GM21576 (cell line): ENCODE data around the gene C19orf12.
A peak's percentile ranks its signal among the peaks of the same experiment; 100 is the strongest.

Experiments
- ATAC-seq: cut with Tn5 transposase; IDR thresholded peaks from one replicate; pipeline ENCODE4 v1.9.1; 2021; ENCODE audit warnings: mild to moderate bottlenecking, moderate library complexity; ENCODE audit not compliant: unreplicated experiment

C19orf12 gene

DNA sequence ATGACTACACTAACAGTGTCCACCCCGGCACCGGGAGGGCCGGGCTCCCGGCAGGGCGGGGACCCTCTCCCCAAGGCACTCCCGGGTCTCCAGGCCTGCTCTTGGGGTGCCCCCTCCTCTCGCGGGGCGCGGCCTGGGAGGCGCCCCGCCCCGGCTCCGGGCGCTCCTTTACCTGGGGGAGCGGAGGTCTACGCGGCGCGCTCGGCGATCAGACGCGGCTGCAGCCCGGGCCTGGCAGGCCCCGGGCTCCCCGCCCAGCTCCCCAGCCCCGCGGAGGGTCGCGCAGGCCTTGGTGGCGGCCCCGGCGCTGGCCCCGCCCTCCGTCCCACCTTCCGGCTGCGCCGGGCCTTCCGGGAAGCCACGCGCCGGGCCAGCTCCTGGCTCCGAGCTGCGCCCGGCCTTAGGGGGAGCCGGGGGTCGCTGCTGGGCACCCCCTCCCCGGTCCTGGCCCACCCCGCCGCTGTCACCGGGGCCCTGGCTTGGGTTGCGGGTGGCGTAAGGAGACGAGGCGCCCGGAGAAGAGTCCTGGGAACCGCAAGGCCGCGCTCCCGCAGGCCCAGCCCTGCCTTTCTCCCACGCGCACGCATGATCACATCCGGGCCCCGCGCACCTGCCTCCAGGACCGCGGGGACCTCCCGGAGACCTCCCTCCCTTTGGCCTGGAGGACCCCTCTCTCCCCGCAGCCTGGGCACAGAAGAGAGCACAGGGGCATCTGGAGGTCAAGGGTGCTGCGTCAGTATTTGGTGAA is at the start of gene C19orf12:
TSS of gene C19orf12 (minus strand) at position 309 of the 748 bp plus-strand sequence. CDS start 6,848 bp downstream, outside the sequence.
- peak; percentile 58 for ATAC-seq

DNA sequence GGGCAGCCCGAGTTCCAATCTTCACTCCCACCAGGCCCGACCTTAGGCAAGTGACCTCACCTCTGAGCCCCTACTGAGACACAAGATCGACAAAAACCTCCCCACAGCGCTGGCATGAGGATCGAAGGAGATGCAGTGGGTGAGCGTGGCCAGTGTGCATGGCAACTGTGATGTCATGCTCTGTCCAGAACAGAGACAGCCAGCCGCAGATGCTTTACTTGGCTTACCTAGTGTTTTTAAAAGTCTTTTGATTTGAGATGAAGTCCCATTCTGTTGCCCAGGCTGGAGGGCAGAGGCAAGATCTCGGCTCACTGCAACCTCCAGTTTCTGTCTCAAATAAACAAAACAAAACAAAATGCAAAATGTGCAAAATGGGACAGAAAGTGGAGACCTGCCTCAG is 49.3 kb upstream of the C19orf12 start:
- ATAC-seq = no peak

DNA sequence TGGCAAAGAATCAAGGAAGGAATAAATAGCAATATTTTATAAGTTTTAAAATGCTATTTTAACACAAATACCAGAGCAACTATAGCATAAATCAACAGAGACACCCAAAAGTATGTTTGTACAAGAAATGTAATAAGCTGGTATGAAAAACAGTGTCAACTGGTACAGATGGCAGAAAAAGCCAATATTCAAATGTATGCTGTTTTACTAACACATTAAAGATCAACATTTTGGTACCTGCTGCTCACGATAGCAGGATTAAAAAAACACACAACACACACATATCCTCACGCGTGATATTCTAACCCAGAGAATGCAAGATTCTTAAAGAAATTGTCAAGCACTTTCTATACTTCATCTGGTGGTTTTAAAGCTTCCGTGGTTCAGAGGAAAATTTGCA is 48.1 kb upstream of the C19orf12 start:
- ATAC-seq = no peak

DNA sequence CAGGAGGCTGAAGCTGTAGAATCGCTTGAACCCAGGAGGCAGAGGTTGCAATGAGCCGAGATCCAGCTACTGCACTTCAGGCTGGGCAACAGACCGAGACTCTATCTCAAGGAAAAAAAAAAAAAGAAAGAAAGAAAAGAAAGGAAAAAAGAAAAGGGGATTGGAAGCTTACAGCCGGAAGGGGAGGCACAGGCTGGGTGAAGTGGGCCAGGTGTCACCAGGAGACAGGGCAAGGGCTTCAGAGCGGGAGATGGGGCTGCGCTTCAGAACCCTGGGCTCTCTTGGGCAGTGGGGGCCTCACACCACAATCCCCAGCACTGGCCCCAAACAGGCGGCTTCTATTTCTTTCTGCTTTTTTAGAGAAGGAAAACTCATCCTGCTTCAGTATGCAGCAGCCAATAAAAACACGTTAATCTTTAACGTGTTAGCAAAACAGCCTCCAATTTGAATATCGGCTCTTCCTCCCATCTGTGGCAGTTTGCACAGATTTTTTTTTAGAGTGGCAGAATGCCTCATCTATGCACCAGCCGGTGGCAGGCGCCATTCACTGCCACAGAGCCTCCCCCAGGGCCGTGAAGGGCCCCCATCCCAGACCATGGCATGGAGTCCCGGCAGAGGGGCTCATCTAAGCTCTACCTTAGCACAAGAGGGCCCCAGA is 46.6 kb upstream of the C19orf12 start:
- no peak for ATAC-seq

DNA sequence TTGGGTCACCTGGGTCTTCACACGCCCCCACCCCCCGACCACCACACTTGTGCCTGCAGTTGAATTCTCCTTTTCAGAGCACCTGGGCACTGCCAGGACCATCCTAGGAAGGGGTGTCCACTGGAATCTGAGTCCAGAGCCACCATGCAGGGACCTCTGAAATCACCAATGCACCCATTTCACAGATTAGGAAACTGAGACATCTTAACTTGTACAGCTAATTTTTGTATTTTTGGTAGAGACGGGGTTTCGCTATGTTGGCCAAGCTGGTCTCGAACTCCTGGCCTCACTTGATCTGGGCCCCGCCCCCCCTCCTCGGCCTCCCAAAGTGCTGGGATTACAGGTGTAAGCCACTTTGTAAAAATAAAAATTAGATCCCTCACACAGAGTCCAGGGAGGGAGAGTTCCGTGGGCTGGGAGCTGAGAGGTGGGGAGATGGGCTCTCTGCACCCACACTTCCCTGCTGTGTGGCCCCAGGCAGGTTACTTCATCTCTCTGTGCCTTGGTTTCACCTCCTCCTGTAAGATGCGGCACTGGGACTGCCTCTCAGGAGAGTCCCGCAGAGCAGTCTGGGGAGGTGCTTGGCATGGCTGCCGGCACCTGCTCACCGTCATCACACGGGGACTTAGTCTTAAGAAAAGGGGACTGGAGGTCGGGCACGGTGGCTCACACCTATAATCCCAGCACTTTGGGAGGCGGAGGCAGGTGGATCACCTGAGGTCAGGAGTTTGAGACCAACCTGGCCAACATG is 45.9 kb upstream of the C19orf12 start:
- ATAC-seq = no peak

DNA sequence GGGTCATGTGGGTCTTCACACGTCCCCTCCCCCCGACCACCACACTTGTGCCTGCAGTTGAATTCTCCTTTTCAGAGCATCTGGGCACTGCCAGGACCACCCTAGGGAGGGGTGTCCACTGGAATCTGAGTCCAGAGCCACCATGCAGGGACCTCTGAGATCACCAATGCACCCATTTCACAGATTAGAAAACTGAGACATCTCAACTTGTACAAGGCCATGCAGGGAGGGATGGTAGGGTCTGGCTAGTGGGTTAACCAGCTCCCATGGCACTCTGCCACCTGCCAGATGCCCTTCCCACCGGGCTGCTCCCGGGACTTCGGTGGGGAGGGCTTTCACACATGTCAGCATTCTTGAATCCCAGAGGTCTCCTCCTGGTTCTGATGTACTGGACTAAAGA is 44.3 kb upstream of the C19orf12 start:
- no peak for ATAC-seq

DNA sequence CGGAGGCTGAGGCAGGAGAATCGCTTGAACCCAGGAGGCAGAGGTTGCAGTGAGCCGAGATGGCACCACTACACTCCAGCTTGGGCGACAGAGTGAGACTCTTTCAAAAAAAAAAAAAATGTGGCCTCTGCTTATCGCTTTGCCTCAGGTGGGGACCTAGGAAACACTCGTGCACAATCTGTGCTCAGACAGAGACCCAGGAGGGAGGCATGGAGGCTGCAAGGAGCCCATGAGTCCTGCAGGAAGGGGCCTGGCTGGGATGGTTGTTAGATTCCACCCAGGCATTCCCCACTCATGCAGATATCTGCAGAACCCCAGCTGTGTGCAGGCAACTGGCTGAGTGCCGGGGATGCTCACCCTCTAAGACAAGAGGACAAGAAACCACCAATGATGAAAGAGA is 43.8 kb upstream of the C19orf12 start:
- ATAC-seq = no peak

DNA sequence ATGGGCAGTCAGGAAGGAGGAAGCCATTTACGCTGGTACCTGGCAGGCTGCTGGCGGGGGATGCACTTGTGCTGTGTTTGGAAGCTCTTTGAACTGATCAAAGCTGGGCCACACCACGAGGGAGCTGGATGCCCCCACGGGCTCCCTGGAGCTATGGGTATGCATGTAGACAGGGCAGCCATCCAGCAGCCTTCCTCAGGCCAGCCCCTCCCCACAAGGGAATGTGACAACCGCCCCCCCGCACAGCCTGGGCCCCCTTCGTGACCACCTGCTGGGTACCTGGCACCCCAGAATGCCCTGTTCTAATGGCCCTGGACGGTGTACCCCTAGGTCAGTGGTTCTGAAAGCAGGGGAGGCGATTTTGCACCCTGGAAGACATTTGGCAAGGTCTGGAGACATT is 42.5 kb upstream of the C19orf12 start:
- ATAC-seq = no peak

DNA sequence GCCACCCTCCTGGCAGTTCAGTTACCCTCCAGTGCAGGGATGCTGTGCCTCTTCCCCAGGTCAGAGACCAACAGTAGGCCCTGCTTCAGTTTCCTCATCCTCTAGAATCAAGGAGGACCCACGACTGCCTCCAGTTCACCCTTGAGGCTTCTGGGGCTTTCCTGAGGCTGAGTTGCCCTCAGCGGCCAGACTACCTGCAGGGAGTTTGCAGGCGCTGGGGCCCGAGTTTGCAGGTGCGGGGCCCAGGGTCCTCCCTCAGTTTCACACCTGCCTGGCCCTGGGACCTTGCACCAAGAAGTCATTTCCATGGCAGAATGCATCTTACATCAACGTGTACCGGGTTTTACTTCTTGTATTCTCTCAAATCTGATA is 38.9 kb upstream of the C19orf12 start:
- no peak for ATAC-seq

DNA sequence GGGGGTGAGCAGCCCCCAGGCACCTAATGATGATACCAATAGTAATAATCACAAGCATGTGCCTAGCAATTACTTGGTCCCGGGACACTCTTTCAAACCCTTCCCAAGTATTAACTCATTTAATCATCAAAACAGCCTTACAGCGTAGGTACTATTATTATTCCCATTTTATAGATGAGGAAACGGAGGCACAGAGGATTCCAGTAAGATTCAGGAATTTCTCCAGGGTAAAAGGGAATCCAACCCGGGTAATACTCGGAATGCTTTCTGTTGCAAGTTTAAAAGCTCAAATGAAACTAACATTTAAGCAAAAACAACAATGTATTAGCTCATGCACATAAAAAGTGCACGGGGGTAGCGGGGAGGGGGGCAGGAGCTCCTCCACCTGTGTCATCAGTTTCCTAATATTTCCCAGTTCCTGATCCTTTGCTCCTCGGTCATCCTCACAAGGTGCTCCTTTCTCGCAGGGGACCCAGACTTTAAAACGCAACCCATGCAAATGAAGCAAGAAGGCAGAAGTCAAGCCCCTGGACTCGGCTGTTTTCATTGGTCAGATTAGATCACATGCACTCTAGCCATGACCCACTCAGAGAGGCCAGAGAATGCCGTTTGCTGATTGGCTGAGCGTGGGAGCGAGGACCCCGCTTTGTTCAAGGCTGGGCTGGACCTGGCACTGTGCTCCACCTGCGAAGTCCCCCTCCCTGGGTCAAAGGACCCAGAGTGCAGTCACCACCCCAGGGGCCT is 38.3 kb upstream of the C19orf12 start:
- no peak for ATAC-seq

DNA sequence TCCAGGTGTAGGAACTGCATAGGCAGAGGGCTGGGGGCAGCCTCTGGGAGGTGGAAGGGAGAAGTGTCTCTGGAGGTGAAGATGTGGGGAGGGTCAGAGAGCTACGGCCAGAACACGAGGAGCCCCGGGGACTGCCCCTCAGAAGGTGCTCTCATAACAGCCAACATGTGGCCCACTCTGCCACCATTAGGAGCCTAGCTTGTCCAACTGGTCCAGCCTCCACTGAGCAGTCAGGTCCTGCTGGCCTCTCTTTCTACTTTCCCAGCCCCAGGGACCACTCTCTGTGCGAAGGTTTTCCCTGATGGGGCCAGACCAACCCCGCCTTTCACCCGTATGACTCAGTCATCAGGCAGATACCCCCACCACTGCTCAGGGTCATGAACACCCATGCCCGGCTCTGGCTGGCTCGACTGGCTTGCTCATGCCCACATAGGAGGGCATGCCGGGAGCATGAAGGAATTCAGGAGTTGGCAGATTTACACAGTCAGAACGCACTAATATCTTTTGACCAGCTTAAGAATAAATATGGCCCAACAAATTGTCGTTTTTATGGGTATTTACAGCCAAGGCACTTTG is 37.5 kb upstream of the C19orf12 start:
- ATAC-seq = no peak

DNA sequence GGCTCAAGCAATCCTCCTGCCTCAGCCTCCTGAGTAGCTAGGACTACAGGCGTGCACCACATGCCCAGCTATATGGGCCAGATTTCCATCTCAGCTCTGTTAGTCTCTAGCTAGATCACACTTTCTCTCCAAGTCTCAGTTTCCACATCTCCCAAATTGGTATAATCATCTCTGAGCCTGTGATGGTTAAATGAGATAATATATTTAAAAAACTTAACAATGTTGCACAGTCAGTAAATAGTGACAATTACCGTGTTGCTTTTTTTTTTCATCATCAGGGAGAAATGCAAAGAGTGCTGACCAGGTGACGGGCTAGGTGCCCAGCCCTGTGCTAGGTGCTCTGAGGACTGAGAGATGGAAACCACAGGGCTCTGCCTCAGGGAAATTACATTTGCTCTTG is 36.9 kb upstream of the C19orf12 start:
- ATAC-seq = no peak

DNA sequence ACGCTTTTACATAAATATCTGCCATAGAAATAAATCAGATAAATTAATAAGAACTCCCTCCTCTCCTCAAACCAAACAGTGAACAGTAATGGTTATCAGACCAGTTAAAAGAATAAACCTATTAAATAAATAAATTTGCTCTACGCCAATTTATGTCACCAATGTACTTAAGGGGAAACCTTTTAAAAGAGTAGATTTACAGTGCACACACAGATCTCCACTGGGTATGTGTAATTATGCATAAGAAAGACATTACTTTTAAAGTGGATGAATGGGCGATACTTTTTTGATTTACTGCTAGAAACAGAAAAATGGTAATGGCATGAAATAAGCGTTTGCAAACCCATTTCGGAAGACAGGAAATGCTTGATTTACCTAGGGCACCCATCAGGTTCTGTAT is 34.9 kb upstream of the C19orf12 start:
- ATAC-seq = no peak

DNA sequence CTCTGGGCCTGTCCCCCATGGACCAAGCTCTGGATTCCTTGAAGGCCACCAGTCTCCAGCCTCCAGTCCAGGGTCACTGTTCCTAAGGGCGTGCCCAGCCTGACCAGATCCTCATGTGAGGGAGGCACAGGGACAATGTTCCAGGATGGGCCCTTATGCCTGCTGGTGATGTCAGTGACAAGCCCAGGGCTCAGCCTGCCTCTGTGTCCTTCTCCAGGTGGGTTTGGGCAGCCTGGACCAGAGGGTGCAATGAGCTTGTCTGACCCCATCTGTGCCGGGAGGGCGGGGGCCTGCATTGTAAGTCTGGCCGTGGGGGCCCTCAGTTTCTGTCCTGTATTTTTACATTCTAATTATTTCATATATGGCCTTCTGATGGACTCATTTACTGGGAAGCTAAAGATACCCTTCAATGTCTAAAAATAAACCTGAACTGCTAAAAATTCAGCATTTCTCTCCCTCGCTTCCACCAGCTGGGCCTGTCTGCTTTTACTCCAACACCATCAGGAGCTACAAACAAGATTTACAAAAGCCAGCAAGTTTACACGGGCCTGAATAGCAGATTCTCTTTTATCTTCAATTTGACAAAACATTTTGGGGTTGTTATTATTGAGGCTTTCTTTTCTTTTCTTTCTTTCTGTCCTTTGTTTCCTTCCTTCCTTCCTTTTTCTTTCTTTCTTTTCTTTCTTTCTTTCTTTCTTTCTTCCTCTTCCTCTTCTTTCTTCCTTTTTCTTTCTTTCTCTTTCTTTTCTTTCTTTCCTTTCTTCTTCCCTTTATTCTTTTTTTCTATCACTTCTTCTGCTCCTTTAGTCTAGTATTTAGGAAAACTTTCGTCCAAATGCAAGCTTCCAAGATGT is 34.2 kb upstream of the C19orf12 start:
- no peak for ATAC-seq

DNA sequence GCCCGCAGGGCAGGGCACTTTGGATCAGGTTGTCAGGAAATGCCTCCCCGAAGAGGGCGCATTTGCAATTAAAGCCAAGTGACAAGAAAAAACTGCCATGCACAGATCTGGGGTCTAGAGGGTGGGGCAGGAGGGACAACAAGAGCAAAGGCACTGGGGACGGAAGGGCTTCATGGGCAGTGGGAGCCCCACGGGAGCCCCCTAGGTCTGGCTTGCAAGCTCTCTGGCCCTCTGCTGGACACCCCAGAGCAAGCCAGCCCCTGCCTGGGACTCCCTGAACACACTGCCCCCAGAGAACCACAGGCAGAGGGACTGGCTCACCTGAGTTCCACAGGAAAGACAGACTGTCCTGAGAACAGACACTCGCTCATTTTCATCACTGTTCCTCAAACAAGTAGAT is 30.2 kb upstream of the C19orf12 start:
- ATAC-seq = no peak

DNA sequence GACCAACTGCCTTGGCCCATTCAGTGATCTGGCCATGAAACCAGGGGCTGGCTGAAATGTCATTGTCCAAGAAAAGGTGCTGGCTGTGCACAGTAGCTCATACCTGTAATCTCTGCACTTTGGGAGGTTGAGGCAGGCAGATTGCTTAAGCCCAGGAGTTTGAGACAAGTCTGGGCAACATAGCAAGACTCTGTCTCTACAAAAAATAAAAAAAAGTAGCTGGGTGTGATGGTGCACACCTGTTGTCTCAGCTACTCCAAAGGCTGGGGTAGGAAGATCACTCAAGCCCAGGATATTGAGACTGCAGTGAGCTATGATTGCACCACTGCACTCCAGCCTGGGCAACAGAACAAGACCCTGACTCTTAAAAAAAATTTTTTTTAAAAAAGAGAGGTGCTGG is 28.6 kb upstream of the C19orf12 start:
- no peak for ATAC-seq

DNA sequence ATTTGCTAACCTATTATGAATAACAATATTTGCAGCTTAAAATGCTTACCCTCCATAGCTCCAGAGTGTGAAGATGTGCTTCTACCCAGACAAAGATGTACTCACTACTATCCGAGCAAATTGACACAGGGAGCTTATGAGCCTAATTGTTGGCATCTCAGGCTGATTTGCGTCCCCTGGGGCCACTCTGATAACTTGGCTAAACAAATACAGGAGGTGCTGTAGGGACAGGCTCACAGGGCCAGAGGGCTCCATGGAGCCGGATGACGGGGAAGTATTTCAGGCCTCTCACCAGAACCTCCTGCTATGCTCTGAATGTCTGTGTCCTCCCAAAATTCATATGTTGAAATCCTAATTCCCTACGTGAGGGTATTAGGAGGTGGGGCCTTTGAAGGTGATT is 26.7 kb upstream of the C19orf12 start:
- ATAC-seq = no peak

DNA sequence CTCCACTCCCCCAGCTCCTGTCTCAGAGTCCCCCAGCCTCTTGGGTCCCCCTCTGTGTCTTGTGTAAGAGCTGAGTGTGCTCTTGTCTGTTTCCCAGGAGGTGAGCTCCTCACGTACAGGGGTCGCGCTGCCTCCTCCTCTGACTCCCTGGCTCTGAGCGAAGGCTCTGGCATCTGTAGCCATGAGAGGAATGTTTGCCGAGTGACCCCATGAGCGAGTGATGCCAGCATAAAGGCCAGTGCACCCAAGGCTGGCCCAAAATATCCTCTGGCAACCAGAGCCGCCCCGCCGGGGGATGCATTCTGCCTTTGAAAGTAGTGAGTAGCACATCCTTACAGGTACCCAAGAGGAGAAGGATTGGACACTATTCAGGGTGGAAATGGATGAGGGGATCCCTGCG is 26.2 kb upstream of the C19orf12 start:
- ATAC-seq = no peak

DNA sequence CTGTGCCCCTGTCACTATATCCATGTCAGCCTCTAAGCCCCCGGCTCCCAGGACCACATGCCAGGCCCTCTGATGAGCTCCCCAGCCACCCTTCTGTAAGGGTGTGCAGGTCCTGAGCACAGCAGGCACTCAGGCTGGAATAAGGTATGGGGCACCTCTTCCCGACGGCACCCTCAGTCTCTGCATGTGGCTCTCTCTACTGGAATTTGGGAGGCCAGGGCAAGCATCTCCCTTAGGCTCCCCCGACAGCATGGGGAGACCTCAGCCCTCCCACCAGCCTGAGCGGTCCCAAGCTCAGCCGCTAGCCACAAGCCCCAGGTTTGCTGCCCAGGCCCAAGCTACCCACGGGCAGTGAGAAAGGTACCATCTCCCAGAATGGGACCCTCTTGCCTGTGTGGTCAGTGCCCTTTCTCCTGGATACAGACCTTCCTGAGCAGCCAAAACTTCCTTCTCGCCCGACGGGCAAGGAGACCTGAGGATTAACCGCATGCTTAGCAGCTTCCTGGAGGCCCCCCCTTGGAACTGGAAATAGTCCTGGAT is 22.5 kb upstream of the C19orf12 start:
- ATAC-seq = no peak

DNA sequence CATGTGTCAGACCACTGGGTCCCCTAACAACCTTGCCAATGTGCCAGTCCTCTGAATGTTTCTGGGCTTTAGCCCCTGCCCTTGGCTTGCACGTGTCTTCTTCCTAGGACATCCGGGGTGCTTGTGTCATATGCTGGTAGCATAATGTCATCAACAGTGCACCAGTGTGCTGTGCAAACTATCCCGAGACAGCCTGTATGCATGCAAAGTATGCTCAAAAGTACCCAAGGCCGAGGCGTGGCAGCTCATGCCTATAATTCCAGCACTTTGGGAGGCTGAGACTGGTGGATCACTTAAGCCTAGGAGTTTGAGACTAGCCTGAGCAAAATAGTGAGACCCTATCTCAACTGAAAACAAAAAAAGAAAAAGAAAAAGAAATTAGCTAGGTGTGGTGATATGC is 20.8 kb upstream of the C19orf12 start:
- no peak for ATAC-seq
